GM21723 (cell line): ENCODE measurements around the gene RESP18.
"Not testable (repeated sequence)": the region's sequence is repeated elsewhere in the genome, so short reads cannot be mapped to it uniquely, and the experiment has no call there.

Source experiments
- ATAC-seq: cut with Tn5 transposase; IDR thresholded peaks from one replicate; pipeline ENCODE4 v1.9.1; 2021; ENCODE audit warnings: mild to moderate bottlenecking, moderate library complexity; ENCODE audit not compliant: unreplicated experiment

Gene RESP18

DNA sequence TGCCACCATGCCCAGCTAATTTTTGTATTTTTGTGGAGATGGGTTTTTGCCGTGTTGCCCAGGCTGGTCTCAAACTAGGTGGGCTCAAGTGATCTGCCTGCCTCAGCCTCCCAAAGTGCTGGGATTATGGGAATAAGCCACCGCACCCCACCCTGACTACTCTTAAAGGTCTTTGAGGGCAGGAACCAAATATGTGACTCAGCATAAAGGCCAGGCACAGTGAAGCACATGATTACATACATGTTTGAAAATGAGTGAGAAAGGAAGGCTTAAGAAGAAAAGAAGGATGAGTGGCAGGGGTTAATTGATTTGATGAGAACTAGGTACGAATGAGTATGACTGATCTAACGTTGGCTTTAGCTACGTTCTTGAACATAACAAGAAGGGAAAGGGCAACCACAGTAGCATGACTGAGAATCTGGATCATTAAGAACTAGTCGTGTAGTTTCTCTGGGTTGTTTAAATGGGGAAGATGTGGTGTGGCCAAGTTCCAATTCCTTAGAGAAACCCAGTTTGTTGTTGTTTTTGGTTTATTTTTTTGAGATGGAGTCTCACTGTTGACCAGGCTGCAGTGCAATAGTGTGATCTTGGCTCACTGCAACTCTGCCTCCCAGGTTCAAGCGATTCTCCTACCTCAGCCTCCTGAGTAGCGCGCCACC lies 6.8 kb downstream of the RESP18 start:
- no peak for ATAC-seq

DNA sequence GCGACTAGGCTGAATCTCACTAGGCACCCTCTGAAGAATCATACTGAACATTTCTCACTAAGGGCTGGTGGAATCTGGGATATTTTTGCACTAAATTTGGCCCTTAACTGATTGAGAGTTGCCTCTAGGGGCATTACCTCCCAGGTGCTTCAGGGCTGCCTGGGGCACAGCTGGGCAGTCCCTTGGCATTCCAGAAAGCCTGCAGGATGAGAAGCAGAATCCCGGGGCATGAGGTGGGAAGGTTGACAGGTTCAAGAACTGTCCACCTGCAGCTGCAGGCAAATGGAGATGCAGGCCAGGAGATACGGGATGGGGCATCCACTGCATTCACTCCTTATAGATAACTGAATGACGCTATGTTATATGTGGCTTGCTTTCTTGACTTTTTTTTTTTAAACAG lies 7.4 kb downstream of the RESP18 start:
- no peak for ATAC-seq

DNA sequence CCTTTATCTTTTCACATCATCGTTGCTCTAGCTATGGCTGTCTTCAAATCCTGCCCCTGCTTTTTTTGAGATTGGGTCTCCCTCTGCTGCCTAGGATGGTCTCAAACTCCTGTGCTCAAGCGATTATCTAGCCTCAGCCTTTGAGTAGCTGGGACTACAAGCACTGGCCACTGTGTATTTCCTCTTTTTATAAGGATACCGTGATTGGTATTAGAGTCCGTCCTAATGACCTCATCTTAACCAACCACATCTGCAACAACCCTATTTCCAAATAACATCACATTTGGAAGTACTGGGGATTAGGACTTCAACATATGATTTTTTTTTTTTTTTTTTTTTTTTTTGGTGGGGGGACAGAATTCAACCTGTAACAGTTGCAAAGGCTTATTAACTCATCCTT lies 9.1 kb downstream of the RESP18 start:
- ATAC-seq = no peak

DNA sequence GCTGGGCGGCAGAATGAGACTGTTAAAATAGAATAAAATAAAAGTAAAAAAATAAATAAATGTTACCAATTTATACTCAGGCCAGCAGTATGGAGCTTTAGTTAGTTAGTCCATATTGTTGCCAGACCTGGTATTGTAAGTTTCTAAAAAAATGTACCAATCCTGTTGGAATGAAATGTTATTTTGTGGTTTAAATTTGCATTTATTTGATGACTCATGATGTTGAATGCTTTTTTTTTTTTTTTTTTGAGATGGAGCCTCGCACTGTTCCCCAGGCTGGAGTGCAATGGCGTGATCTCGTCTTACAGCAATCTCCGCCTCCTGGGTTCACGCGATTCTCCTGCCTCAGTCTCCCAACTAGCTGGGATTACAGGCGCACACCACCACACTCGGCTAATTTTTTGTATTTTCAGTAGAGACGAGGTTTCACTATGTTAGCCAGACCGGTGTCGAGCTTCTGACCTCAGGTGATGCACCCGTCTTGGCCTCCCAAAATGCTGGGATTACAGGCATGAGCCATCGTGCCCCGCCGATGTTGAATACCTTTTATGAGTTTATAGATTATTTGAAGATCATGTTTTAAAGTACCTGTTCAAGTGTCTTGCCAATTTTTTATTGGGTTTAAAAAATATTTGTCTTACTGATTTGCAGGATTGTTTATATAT lies 17.6 kb downstream of the RESP18 start:
- ATAC-seq = no peak

DNA sequence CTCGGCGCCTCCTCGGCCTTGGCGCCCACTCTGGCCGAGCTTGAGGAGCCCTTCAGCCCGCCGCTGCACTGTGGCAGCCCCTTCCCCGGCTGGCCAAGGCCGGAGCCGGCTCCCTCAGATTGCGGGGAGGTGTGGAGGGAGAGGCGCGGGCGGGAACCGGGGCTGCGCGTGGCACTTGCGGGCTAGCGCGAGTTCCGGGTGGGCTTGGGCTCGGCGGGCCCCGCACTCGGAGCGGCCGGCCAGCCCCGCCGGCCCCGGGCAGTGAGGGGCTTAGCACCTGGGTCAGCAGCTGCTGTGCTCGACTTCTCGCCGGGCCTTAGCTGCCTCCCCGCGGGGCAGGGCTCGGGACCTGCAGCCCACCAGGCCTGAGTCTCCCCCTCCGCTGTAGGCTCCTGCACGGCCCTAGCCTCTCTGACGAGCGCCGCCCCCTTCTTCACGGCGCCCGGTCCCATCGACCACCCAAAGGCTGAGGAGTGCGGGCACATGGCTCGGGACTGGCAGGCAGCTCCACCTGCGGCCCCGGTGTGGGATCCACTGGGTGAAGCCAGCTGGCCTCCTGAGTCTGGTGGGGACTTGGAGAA lies 19.8 kb downstream of the RESP18 start:
- ATAC-seq = not testable (repeated sequence)

DNA sequence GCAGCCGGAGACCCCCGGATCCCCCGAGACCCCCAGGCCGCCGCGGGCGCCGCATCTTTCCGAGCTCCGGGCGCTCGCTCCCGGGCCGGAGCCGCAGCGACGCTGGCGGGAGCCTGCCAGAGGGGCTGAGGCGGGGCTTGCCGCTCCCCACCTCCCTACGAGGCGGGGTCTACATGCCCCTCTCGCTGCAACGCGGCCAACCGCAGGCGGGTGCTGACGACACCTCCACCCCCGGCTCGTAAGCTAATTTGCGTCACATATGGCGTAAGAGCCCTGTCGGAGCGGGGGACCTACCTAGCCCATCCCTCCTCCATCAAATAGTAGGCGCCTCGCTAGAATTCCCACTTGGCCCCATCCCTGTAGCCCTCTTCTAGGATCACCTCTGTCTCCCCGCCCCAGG lies 23.3 kb downstream of the RESP18 start, which contains the start of gene PTPRN:
TSS of gene PTPRN (minus strand) at position 124 of the 400 bp plus-strand sequence. CDS start at position 55, 69 bp downstream.
- ATAC-seq = no peak

DNA sequence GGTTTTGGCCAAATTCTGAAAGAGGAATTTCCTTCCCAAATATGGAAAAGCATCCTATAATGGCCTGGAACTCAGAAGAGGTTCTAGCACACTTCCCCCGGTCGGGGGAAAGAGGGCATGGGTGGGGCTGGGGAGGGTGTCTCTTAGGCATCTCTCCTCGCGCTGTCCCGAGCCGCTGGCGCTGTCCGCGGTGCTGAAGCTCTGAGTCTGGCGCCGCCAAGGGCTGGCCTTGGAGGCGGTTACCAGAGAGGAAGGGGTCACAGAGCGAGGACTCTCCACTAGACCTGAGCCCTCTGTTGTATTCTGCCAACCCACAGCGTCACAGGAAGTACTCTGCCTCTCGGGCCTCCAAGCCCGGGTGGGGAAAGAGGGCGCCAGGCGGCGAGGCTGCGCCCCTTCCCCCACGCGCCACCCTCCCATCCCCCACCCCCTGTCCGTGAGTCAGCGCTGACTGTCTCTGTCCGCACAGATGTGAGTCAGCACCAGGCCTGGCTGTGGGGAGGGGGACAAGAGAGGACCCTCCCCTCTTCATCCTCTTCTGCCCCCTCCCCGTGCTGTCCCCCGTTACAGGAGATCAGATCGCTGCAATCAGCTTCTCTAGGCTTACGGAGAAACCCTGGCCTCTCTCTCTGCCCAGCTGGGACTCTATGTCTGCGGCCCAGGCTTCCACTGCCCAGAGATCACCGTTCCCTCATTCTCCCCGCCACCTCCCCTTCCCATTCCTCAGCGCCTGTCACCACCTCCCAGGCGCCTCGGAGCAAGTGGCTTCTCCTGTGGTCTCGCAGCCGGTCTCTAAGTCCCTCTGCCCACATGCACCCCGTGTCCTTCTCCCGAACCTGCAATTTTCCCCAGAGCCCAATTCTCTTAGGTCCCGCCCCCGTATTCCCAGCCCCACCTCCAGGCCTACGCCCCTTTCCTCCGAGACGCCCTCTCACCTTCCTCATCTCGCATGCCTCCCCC lies 24.1 kb downstream of the RESP18 start:
- no peak for ATAC-seq

DNA sequence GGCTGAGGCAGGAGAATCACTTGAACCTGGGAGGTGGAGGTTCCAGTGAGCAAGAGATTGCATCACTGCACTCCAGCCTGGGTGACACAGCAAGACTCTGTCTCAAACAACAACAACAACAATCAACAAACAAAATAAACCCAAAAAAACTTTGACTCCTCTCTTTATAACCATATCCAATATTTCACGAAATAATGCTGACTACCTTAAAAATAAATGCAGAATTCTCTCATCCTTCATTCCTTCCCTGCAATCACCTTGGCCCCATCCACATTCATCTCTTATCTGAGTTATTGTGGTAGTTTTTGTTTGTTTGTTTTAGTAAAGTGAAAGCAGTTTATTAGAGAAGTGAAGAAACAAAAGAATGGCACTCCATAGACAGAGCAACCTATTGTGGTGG lies 26.5 kb downstream of the RESP18 start:
- ATAC-seq = no peak

DNA sequence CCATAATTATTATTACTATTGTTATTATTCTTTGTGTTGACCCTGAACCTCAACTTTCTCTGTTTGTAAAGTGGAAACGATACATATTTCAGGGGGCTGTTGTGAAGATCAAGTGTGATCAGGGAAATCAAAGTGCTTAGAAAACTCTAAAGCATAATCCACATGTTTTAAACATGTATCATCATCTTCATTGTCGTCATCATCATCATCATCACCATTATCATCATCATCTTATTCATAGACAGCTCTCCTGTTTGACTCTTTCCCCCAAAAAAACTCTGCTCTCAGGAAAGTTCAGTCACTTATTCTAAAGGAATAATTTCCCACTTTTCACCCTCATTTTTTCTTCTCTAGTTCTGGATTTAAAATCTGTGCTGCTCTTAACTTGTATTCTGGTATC lies 28.3 kb downstream of the RESP18 start:
- ATAC-seq = no peak

DNA sequence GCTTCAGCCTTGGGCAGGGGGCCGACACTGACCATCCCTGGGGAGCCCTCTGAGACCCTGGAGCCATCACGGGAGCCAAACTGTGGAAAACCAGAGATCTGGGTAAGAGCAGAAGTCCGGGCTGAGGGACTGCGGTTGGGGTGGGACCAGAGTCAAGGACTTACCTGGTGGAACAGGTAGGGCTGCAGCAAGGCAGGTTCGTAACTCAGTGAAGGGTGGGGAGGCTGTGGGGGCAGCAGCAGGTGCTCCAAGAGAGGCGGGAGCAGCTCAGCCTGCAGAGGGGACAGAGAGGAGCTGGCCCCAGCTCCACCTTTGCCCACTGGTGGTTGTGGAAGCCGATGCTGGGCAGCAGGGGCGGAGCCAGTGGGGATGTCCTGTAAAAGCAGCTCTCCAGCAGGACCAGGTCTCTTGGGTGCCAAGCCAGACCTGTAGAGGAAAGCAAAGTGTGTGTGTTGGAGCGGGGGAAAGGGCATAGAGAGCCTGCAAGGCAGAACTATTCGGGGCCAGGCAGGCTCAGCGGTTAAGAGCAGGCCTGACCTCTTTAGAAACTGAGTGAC lies 30.1 kb downstream of the RESP18 start:
- no peak for ATAC-seq

DNA sequence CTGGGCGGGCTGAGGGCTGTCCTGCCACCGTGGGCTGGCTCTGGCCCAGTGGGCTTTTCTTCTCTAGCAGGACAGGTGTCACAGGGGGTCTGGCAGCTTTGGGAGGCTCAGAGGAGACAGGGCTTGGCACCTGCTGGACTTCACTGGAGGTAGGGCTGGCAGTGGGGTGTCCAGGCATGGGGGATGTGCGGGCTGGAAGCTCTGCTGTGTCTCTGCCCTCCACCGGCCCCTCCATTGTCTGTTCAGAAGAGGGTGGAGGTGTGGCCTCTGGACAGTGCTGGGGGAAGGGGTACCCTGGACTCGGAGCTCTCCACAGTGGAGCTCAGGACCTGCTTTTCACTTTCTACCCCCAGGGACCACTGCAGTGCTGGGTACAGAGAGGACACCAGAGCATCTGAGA lies 32.5 kb downstream of the RESP18 start:
- no peak for ATAC-seq

DNA sequence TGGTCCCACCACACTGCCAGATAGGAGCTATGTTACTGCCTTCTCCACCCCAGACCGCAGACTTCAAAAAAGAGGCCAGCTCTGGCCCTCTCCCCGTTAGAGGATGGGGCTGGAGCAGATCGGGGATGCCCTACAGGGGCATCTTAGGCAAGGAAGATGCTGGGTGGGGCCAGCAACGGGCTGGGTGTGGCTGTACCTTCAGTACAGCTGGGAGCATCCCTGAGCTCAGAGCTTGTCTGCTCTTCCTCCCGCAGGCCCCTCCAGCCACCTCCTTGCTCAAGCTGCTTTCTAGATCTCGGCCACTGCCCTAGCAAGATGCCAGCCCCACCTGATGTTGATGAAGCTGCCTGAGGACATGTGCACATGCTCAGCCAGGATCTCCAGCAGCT lies 33.2 kb downstream of the RESP18 start:
- ATAC-seq = no peak

DNA sequence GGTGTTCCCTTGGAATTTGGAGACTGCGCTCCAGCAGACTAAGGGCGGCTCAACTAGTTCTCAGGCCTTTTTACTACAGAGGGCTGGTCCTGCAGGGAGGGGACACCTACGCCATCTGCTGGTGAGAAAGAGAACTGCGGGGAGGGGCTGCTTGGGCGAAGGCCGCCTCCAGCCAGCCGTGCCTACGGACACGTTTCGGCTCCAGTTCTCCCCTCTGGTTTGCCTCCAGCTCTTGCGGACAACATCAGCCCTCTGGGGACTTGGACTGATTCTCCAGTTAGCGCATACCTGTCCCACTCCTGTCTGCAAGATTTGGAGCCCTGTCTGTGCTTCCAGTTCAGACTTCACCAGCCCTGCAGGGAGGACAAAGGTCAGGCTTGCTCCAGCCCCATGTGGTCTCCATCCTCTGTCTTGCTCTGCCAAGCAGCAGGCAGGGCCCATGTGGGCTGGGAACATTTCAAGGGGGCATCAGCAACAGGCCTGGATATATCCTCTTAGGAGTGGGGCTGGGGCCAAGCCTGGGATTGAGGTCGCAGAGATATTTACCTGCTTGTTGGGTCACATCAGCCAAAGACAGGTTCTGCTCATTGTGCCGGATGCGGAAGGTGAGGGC lies 33.7 kb downstream of the RESP18 start:
- peak; percentile 62 for ATAC-seq

DNA sequence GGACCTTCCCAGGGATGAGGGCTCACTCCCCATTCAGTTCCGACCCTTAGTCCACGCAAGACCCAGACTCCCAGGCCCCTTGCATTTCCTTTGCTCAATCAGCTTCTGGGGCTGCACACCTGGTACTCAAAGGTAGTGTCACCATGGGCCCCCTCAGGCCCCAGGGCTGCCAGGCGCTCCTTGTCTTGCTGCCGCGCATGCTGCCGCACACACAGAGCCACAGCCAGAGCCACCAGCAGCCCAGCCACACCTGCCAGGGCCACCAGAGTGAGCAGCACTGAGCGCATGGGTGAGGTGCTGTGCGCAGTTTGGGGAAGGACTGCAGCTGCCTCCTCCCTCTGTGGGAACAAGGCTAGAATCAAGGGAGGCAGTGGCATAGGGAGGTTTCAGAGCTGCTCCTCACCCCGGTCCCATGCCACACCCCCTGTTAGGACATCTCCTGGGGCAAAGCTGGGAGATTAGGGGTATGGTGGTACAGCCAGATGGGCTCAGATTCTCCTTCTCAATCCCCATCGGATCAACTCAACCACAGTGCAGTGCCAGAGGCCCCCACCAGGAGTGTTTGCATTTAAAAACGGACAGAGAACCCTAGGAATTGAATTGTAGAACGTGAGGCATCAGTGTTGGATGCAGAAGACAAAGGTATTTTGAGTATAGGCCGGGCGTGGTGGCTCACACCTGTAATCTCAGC lies 34.6 kb downstream of the RESP18 start:
- no peak for ATAC-seq

DNA sequence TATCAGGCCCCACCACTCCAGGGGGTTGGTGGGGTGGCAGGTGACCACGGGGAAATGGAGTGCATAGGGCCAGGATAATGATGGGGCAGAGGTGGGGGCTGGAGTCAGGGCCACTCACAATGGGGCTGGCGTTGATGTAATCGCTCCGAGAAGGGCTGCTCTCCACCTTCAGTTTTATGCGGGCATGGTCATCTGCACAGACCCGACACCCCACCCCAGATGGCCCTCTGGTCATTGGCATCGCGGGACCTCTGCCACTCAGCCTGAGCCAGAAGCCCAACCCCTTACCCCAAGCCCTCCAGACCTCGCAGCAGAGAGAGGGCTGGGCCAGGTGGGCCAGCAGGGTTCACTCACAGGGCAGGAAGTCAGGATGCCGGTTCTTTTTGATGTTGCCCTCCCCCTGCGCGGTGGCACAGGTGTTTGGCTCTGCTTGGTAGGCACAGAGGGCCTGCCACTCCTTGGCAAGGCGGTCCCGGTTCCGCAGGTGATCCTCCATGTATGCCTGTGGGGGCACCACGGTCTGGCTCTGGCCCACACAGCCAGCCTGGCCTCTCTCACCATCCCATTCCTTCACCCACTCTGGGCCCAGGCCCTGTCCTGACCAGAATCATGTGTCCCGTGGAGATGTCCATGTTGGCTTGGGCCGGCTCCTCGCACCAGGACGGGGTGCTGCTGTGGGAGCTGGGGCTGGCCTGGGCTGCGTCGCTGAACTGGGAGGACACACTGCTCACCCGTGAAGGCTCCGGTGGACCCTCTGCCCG lies 35.7 kb downstream of the RESP18 start:
- no peak for ATAC-seq

DNA sequence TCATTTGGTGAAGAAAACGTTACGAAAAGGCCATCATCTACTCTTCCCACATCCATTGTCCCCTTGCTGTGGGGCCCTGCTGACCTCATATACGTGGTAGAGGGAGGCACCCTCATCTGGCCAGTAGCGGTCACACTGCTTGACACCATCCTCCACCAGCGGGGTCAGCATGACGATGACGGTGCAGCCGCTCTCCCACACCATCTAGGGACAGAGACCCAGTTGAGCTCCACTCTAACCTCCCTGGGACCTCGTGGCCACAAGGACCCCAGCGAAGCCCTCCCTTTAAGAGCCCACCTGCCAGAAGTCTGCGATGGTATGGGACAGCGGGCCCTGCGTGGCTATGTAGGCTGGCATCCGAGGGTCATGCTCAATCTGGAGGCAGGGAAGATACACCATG lies 36.4 kb downstream of the RESP18 start:
- no peak for ATAC-seq

DNA sequence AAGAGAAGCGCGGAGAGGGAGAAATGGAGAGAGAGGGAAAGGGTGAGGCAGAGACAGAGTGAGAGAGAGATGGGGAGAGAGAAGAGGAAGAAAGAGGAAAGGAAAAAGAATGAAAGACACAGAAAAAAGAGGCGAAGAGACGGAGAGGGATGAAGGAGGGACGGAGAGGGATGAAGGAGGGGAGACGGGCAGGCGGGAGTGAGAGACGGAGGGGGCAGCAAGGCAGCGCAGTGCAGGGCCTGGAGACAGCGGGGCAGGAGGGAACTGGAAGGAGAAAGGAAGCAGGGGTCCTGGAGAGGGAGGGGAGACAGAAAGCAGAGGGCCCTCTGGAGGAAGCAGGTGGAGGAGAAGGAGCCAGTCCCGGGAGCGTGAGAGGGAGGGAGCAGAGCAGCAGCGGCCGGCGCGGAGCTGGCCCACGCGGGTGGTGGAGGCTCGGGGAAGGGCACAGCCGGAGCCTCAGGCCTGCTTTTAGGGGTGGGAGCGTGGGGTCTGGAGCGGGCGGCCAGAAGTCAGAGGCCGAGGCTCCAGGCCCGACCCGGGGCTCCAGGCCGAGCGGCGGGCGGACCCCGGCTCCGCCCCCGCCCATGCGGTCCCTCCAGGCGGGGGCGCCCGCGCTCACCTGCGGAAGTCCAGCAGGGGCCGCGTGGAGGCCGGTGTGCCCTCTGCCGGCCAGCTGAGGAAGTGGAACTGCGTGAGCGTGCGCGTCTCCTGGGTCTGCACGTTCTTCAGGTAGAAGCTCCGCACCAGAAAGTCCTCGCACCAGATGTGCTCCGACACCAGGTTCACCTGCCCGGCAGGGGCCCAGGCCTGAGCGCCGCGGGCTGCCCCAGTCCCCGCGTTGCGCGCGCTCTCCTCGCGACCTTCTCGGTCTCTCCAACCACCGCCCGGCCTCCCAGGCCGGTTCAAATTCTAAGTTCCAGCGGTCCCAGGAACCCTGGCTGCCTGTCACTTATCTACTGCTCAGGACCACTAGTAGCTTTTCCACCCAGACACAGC lies 37.9 kb downstream of the RESP18 start:
- ATAC-seq = peak; percentile 90

DNA sequence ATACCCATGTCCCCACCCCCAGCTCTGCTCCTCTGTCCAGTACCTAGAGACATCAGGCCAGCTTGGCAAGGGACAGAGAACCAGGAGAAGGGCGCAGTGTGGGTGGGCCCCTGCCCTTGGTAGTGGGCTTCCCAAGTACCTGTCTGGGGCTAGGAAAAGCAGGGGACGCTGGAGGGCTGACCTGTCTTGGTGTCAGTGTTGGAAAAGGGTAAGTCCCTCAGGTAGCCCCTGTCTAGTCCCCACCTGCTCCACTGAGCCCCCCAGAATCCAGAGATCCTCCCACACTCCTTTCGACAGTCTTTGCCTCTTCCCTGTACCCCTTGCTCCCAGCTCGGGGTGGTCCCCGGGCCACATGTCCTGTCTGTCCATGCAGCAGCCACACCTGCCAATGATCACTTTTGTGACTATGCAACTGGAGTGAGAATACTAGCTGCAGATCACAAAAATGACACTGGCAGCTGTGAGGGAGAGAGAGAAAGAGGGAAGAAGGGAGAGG lies 38.8 kb downstream of the RESP18 start:
- ATAC-seq = no peak
